Measurements from ENCODE around the gene SLC1A4. TPM values are rescaled to one million over a fixed set of nuclear protein-coding genes. Genes with fewer than 3 reads are reported as not detected.
"Not testable (repeated sequence)": the region's sequence is repeated elsewhere in the genome, so short reads cannot be mapped to it uniquely, and the experiment has no call there.

SLC1A4 gene
- total RNA-seq, 1 donor from 2014 or later: 9.9 TPM

DNA sequence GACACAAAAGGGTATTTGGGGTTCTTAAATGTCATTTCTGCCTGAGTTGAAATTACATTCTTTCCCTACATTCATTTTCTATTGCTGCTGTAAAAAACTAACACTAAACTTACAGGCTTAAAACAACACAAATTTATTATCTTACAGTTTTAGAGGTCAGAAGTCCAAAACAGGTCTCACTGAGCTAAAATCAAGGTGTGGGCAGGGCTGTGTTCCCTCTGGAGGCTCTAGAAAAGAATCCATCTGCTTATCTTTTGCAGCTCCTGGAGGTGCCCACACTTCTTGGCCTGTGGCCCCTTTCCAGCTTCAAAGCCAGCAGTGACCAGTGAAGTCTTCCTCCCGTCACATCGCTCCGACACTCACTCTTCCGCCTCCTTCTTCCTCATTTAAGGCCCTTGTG is 23.2 kb upstream of the SLC1A4 start:
- no peak for DNase-seq

DNA sequence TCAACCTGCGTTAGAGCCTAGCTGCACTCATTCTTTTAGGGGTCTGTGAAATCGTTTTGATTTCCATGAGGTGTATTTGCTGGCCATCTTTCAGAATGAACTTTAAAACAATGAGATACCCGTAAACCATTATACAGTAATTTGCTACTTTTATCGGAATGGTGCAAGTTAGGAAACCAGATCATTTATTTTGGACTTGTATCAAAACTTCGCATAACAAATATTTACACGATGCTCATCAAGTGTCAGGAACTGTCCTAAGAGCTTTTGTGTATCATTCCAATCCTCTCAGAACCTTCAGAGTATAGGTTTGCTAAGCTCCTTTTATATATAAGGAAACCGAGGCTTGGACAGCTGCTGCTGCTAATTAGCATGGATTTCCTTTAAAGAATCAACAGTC is 22.4 kb upstream of the SLC1A4 start:
- DNase-seq: no peak

DNA sequence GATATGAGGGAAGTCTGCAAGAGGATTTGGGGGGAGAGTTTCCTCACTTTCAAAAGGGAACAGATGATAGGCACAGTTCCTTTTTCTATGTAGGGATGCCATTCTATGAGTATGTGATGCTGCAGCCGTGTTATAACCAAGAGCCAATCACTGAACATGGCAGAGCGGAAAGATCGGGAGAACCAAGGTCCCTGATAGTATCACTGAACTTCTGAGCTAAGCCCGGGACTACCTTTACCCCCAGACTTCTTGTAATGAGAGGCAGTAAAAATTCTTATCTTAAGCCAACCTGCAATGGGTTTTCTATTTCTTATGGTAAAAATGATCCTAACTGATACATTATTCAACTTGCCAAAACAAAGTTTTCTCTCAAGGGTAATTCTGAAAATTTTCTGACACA is 21.6 kb upstream of the SLC1A4 start:
- no peak for DNase-seq

DNA sequence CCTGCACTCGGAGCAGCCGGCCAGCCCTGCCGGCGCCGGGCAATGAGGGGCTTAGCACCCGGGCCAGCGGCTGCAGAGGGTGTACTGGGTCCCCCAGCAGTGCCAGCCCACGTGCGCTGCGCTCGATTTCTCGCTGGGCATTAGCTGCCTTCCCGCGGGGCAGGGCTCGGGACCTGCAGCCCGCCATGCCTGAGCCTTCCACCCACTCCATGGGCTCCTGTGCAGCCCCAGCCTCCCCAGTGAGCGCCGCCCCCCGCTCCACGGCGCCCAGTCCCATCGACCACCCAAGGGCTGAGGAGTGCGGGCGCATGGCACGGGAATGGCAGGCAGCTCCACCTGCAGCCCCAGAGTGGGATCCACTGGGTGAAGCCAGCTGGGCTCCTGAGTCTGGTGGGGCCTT is 20.1 kb upstream of the SLC1A4 start:
- not testable (repeated sequence) for DNase-seq

DNA sequence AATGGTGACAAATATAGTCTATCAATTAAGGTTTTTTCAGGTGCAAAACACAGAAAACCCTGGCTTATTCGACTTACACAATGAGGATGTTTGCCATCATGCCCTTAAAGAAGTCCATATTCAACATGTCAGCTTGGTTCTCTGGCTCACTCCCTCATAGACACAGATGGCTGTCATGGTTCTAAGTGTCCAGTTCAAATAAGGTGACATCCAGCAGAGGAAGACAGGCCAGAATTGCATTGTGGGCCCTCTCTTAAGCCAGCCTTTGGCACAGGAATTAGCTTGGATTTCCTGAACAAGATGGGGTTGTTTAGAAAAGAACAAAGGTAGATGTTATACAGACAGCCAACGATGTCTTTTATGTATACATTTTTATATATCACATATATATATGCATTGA is 18.7 kb upstream of the SLC1A4 start:
- no peak for DNase-seq

DNA sequence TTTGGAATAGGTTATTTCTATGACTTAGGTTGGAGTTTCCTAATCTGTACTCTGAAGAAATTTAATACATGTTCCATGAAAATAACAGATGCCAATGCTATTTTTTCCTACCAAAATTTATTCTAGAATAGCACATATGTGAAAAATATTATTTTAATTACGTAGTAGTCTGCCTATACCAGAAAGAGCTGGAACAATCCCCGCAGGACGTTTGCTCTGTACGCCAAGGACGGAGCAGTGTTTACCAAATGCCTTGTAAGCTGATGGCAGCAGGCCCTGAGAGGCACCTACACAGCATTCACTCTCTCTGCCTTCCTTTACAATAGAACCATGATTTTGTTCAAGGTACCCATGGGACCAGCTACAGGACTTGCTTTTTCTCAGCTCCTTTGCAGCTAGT is 16.8 kb upstream of the SLC1A4 start:
- DNase-seq: no peak

DNA sequence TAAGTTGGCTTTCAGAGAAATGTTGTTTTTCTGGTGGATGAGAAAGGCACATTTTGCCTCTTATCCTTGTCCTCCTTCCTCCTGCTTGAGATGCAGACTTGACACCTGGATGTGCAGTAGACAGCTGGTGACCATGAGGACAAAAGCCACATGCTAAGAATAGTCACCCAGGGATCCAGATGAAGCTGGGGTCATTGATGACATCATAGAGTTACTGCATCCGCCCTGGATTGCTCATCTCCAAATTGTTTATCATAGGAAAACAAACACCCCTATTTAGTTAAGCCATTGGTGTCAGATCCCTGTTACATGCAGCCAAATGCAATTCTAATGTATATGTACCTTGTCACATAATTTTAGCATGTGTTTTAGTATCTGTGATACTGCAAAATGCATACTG is 16.3 kb upstream of the SLC1A4 start:
- DNase-seq: no peak

DNA sequence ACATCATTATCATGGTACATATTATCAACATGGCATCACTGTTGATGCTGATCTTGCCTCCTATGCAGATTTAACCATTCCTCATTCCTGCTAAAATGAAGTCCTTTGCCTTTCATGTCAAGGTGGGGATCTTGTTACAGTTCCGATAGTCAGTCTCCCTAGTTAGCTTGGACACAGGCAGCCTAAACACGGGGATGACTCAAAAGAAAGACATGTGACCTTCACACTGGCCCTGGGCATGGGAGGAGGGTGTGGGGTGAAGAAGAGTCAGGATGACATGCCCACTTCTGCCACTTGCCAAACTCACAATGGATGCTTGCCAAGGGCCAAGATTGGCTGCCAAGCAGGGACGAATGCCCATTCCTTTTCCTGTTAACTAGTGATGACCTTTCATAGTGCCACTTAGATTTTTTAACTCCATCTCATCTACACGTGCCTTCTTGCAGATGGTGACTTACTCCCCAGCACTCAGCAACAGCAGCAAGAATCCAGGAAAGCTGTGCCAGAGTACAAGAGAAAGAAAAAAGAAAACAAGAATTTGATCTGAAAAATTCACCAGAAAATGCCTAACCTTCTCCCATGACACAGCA is 13.9 kb upstream of the SLC1A4 start:
- DNase-seq: no peak

DNA sequence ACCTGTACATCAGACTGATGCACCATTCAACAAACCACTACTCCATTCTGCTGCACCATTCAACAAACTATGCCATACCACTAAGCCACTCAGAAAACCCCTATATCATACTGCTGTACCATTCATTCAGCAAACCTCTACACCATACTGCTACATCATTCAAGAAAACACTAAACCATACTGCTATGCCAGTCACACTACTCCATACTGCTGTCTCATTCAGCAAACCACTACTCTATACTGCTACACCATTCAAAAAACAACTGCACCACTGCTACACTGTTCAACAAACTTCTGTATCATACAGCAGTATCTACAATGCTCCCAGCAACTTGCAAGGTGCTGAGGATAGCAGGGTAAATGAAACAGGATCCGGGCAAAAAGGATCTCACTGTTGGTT is 12.9 kb upstream of the SLC1A4 start:
- no peak for DNase-seq

DNA sequence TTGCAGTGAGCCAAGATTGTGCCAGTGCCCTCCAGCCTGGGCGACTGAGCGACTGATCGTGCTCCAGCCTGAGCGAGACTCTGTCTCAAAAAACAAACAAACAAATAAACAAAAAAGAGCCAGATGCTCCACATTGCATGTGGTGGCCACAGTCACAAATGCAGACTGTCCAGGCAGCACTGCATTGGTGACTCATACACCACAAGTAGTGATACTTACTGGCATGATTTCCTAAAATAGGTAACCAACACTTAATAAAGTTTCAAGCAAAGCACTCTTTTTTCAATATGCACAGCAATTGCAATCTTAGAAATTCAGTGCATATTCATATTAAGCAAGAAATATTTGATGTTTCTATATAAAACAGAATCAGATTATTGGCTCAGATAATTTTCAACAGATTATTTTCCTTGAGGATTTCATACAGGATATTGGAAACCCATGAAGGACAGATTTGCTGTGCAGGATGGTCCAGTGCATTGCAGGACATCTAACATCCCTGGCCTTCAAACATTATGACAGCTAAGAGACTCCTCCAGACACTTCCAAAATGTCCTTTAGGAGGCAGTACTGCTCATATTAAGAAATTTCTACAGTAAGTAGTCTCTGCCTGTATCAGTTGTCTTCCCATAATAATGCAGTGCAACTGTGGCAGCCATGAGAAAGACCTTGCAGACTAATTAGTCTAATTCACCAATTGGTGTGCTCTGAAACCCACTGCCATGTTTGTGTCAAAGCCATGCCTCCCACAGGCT is 10.5 kb upstream of the SLC1A4 start:
- DNase-seq: no peak

DNA sequence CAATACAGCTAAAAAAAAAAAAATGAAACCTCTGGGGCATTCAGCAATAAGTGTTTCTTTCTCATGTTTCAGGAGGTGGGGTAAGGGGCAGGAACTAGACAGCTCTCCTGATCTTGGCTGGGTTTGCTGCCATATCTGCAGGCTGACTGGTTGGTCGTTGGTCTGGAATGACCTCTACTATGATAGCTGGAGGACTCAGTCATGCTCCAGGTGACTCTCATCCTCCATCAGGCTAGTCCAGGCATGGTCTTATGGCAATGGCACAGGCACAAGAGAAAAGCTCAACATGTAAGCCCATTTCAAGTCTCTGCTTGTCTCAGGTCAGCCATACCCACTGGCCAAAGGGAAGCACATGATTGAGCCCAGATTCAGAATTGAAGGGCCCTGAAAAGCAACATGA is 9.5 kb upstream of the SLC1A4 start:
- no peak for DNase-seq

DNA sequence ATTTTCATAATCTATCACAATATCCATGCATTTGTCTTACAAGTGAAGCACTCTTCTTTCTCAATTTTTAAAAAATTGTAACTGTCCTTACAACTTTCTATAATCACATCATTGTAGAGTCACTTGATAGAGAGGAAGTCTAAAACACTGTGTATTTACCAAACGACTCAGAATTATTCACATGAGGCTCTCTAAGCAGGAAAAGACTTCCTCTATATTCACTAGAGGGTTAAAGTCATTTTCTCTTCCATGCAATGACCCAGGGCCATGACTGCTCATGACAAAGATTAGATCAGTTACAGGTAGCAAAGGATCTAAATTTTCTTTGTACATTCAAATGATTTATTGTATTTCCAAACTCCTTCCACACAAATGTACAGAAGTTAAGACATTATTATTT is 9.0 kb upstream of the SLC1A4 start:
- DNase-seq: no peak

DNA sequence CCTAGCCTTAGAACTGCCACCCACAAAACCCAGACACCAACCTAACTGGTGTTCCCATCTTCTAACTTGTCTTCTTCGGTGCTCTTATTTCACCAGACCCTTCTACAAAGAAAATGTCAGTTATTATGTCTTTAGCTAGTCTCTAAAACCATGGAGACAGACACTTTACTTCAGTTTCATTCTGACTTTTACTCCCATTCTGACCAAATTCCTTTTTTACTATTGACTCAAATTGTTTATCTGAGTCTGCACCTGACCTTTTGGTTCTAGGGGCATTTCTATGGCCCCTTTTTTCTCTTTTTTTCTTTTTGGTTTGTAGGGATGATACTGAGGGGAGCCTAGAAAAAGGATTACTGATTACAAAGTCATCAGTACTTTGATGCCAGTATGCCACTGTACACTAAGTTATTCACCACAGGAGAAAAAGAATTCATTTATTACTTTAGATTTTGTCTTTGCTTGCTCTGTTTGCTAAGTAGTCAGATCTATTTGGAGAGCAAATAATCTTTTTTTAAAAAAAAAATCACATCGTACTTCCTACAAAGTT is 6.8 kb upstream of the SLC1A4 start:
- DNase-seq: no peak

DNA sequence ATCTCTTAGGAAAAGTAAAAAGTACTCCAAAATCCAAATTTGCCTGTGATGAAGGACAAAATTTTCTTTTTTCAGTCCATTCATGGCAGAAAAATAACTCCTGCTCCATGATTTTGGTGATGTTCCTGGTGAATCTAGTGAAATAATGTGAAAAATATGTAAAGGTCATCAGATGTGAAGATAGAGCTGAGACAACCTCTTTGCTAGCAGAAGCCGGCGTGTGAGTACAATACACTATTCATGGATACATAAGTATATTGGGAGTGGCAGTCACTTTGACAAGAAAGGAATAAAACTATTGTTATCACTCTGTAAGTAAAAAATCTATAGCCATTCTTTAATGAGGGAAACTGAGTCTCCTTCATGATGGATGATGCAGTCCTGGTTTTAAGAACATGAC is 6.3 kb upstream of the SLC1A4 start:
- no peak for DNase-seq

DNA sequence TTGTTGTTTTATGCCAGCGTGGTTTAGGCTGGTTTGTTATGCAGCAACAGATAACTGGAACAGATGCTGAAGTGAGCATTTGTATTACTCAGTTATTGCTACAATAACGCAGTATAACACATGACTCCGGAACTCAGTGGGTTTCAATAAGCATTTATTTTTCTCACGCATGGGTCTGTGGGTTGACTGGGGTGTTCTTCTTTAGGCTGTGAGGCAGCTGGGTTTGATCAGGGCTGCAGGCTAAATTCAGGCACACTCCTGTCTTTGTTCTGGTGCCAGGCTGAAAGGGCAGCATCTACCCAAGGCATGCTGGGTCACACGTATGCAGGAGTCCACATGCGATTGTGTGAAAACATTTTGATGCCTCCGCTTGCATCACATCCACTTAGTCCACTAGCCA is 3.8 kb upstream of the SLC1A4 start:
- DNase-seq: peak; percentile 24

DNA sequence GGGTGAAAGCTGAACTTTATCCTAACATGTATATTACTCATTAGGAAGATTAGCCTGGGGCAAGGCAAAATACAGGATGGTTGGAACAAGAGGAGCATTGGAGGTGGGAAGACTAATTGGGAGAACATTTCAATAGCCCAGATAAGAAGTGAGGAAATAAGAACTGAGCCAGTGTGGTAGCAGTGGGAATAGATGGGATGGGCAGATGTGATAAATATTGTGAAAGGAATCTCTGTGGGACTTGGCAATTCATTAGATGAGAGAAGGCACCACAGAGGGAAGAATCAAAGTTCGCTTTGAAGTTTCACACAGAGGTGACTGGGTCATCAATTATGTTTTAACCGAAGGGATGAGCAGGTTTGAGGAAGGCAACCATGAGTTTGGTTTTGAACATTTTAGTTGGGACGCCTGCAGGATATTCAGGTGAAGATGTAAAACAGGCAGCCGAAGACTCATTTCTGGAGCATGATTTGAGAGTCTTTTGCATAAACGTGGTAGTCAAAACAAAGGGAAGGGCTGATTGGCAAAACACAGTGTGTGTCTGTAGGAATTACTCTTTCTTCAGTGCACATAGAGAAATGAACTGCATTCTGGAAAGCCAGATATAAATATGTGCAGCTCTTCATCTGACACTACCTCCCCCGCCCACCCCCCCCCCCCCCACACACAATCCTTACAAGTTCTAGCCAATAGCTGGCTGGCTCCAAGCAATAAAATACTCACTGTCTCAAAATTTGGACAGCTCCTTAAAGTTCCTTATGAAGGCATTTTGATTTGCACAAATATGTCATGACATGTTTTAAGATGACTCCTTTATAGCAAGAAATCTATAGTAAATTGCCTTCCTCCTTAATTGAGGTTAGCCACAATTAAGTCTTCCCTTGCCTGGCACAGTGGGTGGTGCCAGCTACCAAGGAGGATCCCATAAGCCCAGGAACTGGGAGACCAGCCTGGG is 1.9 kb upstream of the SLC1A4 start:
- no peak for DNase-seq

DNA sequence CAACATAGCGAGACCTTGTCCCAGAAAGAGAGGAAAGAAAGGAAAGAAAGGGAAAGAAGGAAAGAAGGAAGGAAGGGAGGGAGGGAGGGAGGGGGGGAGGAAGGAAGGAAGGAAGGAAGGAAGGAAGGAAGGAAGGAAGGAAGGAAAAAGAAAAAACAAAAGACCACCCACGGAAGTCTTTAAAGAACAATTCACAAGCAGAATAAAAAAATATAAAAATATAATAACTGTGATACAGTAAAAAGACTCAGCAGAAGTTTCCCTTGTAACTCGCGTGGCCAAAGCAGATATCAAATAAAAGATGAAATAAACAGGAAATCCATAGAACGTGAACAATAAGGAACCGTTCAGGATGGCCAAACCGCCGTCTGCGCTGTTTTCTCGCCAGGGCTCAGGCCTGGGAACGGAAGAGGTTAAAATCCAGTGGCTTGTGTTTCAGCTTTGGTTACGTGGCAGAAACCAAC is 1.2 kb upstream of the SLC1A4 start:
- DNase-seq: no peak

DNA sequence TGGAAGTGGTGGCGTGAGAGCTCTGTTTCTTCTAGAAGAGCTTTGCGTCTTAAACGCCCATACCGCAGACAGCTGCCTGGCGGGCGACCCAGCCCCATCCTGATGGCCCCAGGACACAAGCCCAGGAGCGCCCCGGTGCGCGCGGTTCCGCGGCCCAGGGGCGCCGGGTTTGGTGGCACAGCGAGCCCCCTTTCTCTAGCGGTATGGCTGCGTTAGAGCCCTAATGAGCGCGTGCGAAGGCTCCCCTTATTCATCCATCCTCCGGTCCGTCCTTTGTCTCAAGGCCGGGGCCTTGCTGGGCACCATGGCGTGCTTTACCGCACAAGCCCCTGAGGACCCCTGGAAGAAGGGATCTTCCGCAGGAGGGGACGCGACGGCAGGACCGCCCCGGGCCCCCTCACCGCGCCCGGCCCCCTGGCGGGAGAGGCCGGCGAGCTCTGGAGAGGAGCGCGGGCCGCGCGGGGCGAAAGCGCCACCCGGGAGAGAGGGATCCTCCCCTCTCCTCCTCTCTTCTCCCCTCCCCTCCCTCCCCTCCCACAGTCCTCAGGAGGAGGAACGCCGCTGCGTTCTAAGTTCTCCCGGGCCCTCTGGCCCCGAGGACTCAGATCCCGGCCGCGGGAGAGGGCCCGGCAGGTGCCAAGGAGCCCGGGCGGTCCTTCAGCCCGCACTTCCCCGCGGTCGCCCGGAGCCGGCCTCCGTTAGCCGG is 626 bp upstream of the SLC1A4 start:
- peak; percentile 75 for DNase-seq

DNA sequence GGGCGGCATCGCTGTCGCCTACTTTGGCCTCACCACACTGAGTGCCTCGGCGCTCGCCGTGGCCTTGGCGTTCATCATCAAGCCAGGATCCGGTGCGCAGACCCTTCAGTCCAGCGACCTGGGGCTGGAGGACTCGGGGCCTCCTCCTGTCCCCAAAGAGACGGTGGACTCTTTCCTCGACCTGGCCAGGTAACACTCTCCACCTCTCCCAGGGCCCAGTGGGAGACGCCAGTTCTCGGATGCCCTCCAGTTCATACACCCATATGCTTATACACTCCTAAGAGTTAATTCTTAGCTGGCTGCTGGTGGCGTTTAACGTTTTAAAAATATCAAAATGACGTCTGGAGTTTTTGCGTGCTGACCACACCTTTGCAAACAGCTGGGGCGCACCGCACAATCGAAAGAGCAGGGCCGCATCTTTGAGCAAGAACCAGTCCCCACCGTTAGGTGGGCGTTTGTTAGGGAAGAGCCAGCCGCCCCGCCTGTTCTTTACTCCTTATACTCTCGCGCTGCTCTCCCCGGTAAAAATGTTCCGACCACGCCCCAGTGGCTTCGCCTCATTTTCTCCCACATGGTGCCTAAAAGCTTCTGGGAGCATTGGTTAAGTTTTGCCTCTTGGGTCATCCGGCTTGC is 899 bp downstream of the SLC1A4 start:
- DNase-seq: no peak

DNA sequence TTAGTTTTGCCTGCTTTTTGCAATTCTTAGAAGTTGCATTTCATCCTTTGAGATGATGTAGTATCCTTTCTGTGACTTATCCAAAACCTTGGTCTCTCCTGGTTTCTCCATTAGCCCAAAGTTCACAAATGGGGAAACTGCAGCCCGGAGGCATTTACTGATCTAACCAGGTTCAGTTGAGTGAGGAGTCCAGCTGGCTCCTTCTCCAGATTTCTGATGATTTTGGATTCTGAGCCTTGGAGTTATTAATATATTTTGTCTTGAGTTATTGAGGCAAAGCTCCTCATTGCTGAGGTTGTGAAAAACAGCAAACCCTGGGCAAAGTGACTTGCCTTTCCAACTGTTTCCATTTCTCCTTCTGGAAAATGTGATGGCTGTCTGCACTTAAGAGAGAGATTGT is 1.7 kb downstream of the SLC1A4 start:
- no peak for DNase-seq

DNA sequence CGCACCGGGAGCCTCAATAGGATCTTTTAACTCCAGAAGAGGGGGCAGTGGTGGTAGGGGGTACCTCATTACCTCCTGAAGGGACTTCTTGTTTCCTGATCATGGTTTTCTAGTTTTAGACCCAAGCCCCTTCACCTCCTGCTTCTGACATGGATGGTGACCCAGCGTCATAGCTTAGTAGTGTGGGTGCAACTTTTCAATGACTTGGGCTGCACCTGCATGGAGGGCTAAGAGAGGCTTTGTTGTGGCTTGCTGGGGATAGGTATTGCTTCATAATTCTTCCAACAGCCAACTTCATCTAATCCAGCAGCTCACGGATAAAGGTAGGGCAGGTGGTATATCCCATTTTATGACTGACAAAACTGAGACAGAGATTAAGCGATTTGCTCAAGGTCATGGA is 3.0 kb downstream of the SLC1A4 start:
- no peak for DNase-seq

DNA sequence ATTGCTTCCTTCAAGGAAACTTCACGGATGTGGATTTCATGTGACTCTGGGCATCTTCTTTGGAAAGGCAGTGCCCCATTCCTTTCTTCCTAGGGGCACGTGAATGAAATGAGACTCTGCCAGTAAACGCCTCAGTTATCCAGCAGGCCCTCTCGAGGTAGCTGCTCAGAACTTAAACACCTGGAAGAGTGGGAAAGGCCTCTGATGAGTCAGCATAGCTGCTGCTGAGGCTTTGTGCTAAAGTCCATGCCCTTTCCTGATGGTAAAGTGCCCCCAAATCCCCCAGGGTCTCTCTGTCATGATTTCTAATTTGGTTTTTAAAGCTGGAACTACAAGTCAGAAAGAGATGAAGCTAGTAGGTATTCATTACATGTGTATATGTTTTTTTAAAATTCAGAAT is 3.8 kb downstream of the SLC1A4 start:
- DNase-seq: no peak
